MG63 (cell line): ENCODE results near the gene FBXL7. TPM values are rescaled to one million over a fixed set of nuclear protein-coding genes. Genes with fewer than 3 reads are reported as not detected.

Experiments
- DNase-seq: peaks from one replicate; pipeline ENCODE4 v3.0.0-alpha.2; 2020
- H3K27me3 ChIP-seq: fragments of 250-450 bp; sonication (Bioruptor Pico); 2 replicates; pipeline ENCODE4 v1.5.1; 2020; ENCODE audit warnings: mild to moderate bottlenecking, moderate library complexity
- H3K36me3 ChIP-seq: fragments of 250-450 bp; sonication (Bioruptor Pico); 2 replicates; pipeline ENCODE4 v1.5.1; 2020; ENCODE audit warnings: mild to moderate bottlenecking, moderate library complexity
- H3K4me3 ChIP-seq: fragments of 250-450 bp; sonication (Bioruptor Pico); 2 replicates; pipeline ENCODE4 v1.5.1; 2020; ENCODE audit warnings: mild to moderate bottlenecking, moderate library complexity
- H3K9me3 ChIP-seq: fragments of 250-450 bp; sonication (Bioruptor Pico); 2 replicates; pipeline ENCODE4 v1.5.1; 2020; ENCODE audit warnings: mild to moderate bottlenecking, moderate library complexity
- total RNA-seq: library from RNA; depleted of rRNA; stranded (reverse); fragments of >200 nt; shearing (Covaris generic); gene quantifications from 2 replicates; pipeline ENCODE4 v1.2.3, GENCODE V29; 2014; ENCODE audit warnings: low replicate concordance; rRNA removed

FBXL7 gene
- 9.4 and 17.9 TPM in 2 replicates for total RNA-seq

- Histone ChIP-seq H3K27me3 (peaks cover 2% of the 10 kb centered on the region; the same call in 1 of the 2 replicates), H3K9me3 (no peaks in the 10 kb centered on the region), H3K36me3 (peaks cover 25% of the 10 kb centered on the region), H3K4me3 (peak within 1 kb of the TSS; percentile 84)
- peak; percentile 91 for DNase-seq
Measured at GRCh38 chr5:15499528-15500324, at the start of gene FBXL7. TSS of gene FBXL7 (plus strand) at chr5:15500180.

- peaks cover 1% of the 10 kb centered on the region; the same call in 1 of the 2 replicates for H3K9me3 ChIP-seq
- no peaks in the 10 kb centered on the region for H3K27me3 ChIP-seq
- DNase-seq, result no peak
- H3K4me3 ChIP-seq, result no peak overlapping the region
- H3K36me3 ChIP-seq, result no peaks in the 10 kb centered on the region
Measured at GRCh38 chr5:15450473-15450872, 49.5 kb upstream of the FBXL7 start.

GRCh38 chr5:15450949-15451348 is 49.0 kb upstream of the FBXL7 start:
- H3K27me3 ChIP-seq, result no peaks in the 10 kb centered on the region
- no peak overlapping the region for H3K4me3 ChIP-seq
- peaks cover 5% of the 10 kb centered on the region; the same call in 1 of the 2 replicates for H3K9me3 ChIP-seq
- no peak for DNase-seq
- H3K36me3 ChIP-seq, result no peaks in the 10 kb centered on the region

- H3K27me3 ChIP-seq, result no peaks in the 10 kb centered on the region
- H3K36me3 ChIP-seq, result no peaks in the 10 kb centered on the region
- DNase-seq, result peak; percentile 92
- H3K4me3 ChIP-seq, result no peak overlapping the region
- H3K9me3 ChIP-seq, result peaks cover 5% of the 10 kb centered on the region; the same call in 1 of the 2 replicates
Measured at GRCh38 chr5:15452030-15452429, 48.0 kb upstream of the FBXL7 start.

- no peaks in the 10 kb centered on the region for H3K36me3 ChIP-seq
- DNase-seq, result peak; percentile 97
Measured at GRCh38 chr5:15452781-15453180, 47.2 kb upstream of the FBXL7 start.

GRCh38 chr5:15459200-15459599 is 40.8 kb upstream of the FBXL7 start:
- peaks cover 5% of the 10 kb centered on the region; the same call in 1 of the 2 replicates for H3K9me3 ChIP-seq
- no peaks in the 10 kb centered on the region for H3K36me3 ChIP-seq
- no peaks in the 10 kb centered on the region for H3K27me3 ChIP-seq
- H3K4me3 ChIP-seq, result no peak overlapping the region
- DNase-seq, result no peak

More at GRCh38 chr5:15452781-15453180, 47.2 kb upstream of the FBXL7 start:
- H3K9me3 ChIP-seq, result peaks cover 5% of the 10 kb centered on the region; the same call in 1 of the 2 replicates
- H3K27me3 ChIP-seq, result no peaks in the 10 kb centered on the region
- no peak overlapping the region for H3K4me3 ChIP-seq

- Histone ChIP-seq H3K36me3 (no peaks in the 10 kb centered on the region), H3K4me3 (no peak overlapping the region), H3K27me3 (no peaks in the 10 kb centered on the region), H3K9me3 (peaks cover 2% of the 10 kb centered on the region; the same call in 1 of the 2 replicates)
- DNase-seq, result no peak
Measured at GRCh38 chr5:15463231-15463980, 36.6 kb upstream of the FBXL7 start.

GRCh38 chr5:15472116-15472515 is 27.9 kb upstream of the FBXL7 start:
- no peaks in the 10 kb centered on the region for H3K36me3 ChIP-seq
- H3K4me3 ChIP-seq, result no peak overlapping the region
- no peaks in the 10 kb centered on the region for H3K27me3 ChIP-seq
- no peaks in the 10 kb centered on the region for H3K9me3 ChIP-seq
- no peak for DNase-seq

GRCh38 chr5:15474143-15474719 is 25.7 kb upstream of the FBXL7 start:
- H3K36me3 ChIP-seq, result no peaks in the 10 kb centered on the region
- peaks cover 11% of the 10 kb centered on the region for H3K9me3 ChIP-seq
- no peak for DNase-seq
- H3K27me3 ChIP-seq, result no peaks in the 10 kb centered on the region
- H3K4me3 ChIP-seq, result no peak overlapping the region

- no peak for DNase-seq
- Histone ChIP-seq H3K4me3 (no peak overlapping the region), H3K36me3 (no peaks in the 10 kb centered on the region), H3K9me3 (peaks cover 11% of the 10 kb centered on the region), H3K27me3 (no peaks in the 10 kb centered on the region)
Measured at GRCh38 chr5:15475367-15475766, 24.6 kb upstream of the FBXL7 start.

- no peaks in the 10 kb centered on the region for H3K36me3 ChIP-seq
- no peak for DNase-seq
- H3K4me3 ChIP-seq, result no peak overlapping the region
Measured at GRCh38 chr5:15476977-15477376, 23.0 kb upstream of the FBXL7 start.

GRCh38 chr5:15480436-15480835 is 19.5 kb upstream of the FBXL7 start:
- Histone ChIP-seq H3K4me3 (no peak overlapping the region), H3K27me3 (no peaks in the 10 kb centered on the region), H3K9me3 (peaks cover 11% of the 10 kb centered on the region), H3K36me3 (no peaks in the 10 kb centered on the region)
- no peak for DNase-seq

More at GRCh38 chr5:15476977-15477376, 23.0 kb upstream of the FBXL7 start:
- Histone ChIP-seq H3K9me3 (peaks cover 11% of the 10 kb centered on the region), H3K27me3 (no peaks in the 10 kb centered on the region)

- Histone ChIP-seq H3K9me3 (peaks cover 2% of the 10 kb centered on the region; the same call in 1 of the 2 replicates), H3K36me3 (no peaks in the 10 kb centered on the region), H3K27me3 (no peaks in the 10 kb centered on the region), H3K4me3 (no peak overlapping the region)
- no peak for DNase-seq
Measured at GRCh38 chr5:15483351-15484097, 16.5 kb upstream of the FBXL7 start.

GRCh38 chr5:15487228-15487627 is 12.8 kb upstream of the FBXL7 start:
- Histone ChIP-seq H3K27me3 (no peaks in the 10 kb centered on the region), H3K4me3 (no peak overlapping the region), H3K36me3 (no peaks in the 10 kb centered on the region), H3K9me3 (no peaks in the 10 kb centered on the region)
- DNase-seq, result no peak

- Histone ChIP-seq H3K4me3 (no peak overlapping the region), H3K27me3 (0 out of 2 replicates have a peak, but pooled peaks cover 2% of the 10 kb centered on the region), H3K9me3 (no peaks in the 10 kb centered on the region), H3K36me3 (no peaks in the 10 kb centered on the region)
- DNase-seq, result peak; percentile 66
Measured at GRCh38 chr5:15489571-15490235, 10.3 kb upstream of the FBXL7 start.

- H3K36me3 ChIP-seq, result no peaks in the 10 kb centered on the region
- H3K9me3 ChIP-seq, result no peaks in the 10 kb centered on the region
- DNase-seq, result no peak
- no peak overlapping the region for H3K4me3 ChIP-seq
- H3K27me3 ChIP-seq, result peaks cover 4% of the 10 kb centered on the region; the same call in 1 of the 2 replicates
Measured at GRCh38 chr5:15492545-15492944, 7.4 kb upstream of the FBXL7 start.
